Forelimb muscle (tissue), 1 donor: ENCODE results near the gene PPFIA3. TPM values are rescaled to one million over a fixed set of nuclear protein-coding genes. Genes with fewer than 3 reads are reported as not detected.
"Not testable (repeated sequence)": the region's sequence is repeated elsewhere in the genome, so short reads cannot be mapped to it uniquely, and the experiment has no call there.

ENCODE experiments used
- DNase-seq: peaks from one replicate; pipeline ENCODE4 v3.0.0-alpha.2; 2013; ENCODE audit warnings: low read depth
- polyA plus RNA-seq: library from polyadenylated mRNA; unstranded; fragments of 120-200 nt; gene quantifications from one replicate; pipeline ENCODE4 v1.2.1, GENCODE V29; 2013; ENCODE audit not compliant: insufficient read length

The PPFIA3 gene
- polyA plus RNA-seq, 1 donor, result 7.8 TPM

- not testable (repeated sequence) for DNase-seq
These were observed 62.9 kb downstream of the PPFIA3 start for GRCh38 chr19:49182010-49182847.

GRCh38 chr19:49182848-49183375 lies 63.6 kb downstream of the PPFIA3 start:
- DNase-seq, result no peak

GRCh38 chr19:49186108-49186507 lies 66.8 kb downstream of the PPFIA3 start:
- DNase-seq, result no peak

GRCh38 chr19:49188626-49189200 lies 69.4 kb downstream of the PPFIA3 start:
- DNase-seq, result no peak

- DNase-seq, result no peak
These were observed 69.9 kb downstream of the PPFIA3 start for GRCh38 chr19:49189259-49189658.

GRCh38 chr19:49190781-49191180 lies 71.4 kb downstream of the PPFIA3 start:
- DNase-seq, result no peak

- DNase-seq, result no peak
These were observed 74.6 kb downstream of the PPFIA3 start for GRCh38 chr19:49193822-49194394.

- no peak for DNase-seq
These were observed 75.1 kb downstream of the PPFIA3 start for GRCh38 chr19:49194408-49194807.

GRCh38 chr19:49196527-49197240 lies 77.3 kb downstream of the PPFIA3 start:
- DNase-seq, result no peak

- DNase-seq, result no peak
These were observed 81.0 kb downstream of the PPFIA3 start for GRCh38 chr19:49200238-49200862.

Other genes starting within 250 kb of the PPFIA3 start
- 45.9 TPM for gene PPP1R15A, start 247.1 kb upstream of the PPFIA3 start, polyA plus RNA-seq
- not detected for gene TULP2, start 220.8 kb upstream of the PPFIA3 start, polyA plus RNA-seq
- gene NUCB1, start 219.2 kb upstream of the PPFIA3 start, polyA plus RNA-seq, result 152 TPM
- gene DHDH, start 185.8 kb upstream of the PPFIA3 start, polyA plus RNA-seq, result 0.54 TPM
- gene BAX, start 164.7 kb upstream of the PPFIA3 start, polyA plus RNA-seq, result 40.7 TPM
- gene FTL, start 154.2 kb upstream of the PPFIA3 start, polyA plus RNA-seq, result 520 TPM
- gene GYS1, start 126.2 kb upstream of the PPFIA3 start, polyA plus RNA-seq, result 89.0 TPM
- 55.3 TPM for gene RUVBL2, start 125.7 kb upstream of the PPFIA3 start, polyA plus RNA-seq
- not detected for gene LHB, start 102.5 kb upstream of the PPFIA3 start, polyA plus RNA-seq
- gene CGB3, start 95.2 kb upstream of the PPFIA3 start, polyA plus RNA-seq, result not detected
- not detected for gene CGB2, start 87.7 kb upstream of the PPFIA3 start, polyA plus RNA-seq
- not detected for gene CGB1, start 82.6 kb upstream of the PPFIA3 start, polyA plus RNA-seq
- gene CGB5, start 75.7 kb upstream of the PPFIA3 start, polyA plus RNA-seq, result not detected
- not detected for gene CGB8, start 70.4 kb upstream of the PPFIA3 start, polyA plus RNA-seq
- 1.5 TPM for gene CGB7, start 61.8 kb upstream of the PPFIA3 start, polyA plus RNA-seq
- gene NTF4, start 54.7 kb upstream of the PPFIA3 start, polyA plus RNA-seq, result 6.5 TPM
- 10.4 TPM for gene KCNA7, start 46.8 kb upstream of the PPFIA3 start, polyA plus RNA-seq
- 218 TPM for gene SNRNP70, start 34.1 kb upstream of the PPFIA3 start, polyA plus RNA-seq
- 16.1 TPM for gene LIN7B, start 5.2 kb upstream of the PPFIA3 start, polyA plus RNA-seq
- gene C19orf73, start 401 bp upstream of the PPFIA3 start, polyA plus RNA-seq, result 0.33 TPM
- gene HRC, start 35.9 kb downstream of the PPFIA3 start, polyA plus RNA-seq, result 178 TPM
- 32.7 TPM for gene TRPM4, start 38.2 kb downstream of the PPFIA3 start, polyA plus RNA-seq
- gene SLC6A16, start 205.6 kb downstream of the PPFIA3 start, polyA plus RNA-seq, result 1.0 TPM
- 19.9 TPM for gene CD37, start 215.9 kb downstream of the PPFIA3 start, polyA plus RNA-seq
- gene TEAD2, start 242.9 kb downstream of the PPFIA3 start, polyA plus RNA-seq, result 54.4 TPM
- 2.4 TPM for gene DKKL1, start 244.3 kb downstream of the PPFIA3 start, polyA plus RNA-seq